Measurements from ENCODE around the gene AMY2B.
A peak's percentile ranks its signal among the peaks of the same experiment; 100 is the strongest.
"Not testable (repeated sequence)": the region's sequence is repeated elsewhere in the genome, so short reads cannot be mapped to it uniquely, and the experiment has no call there.

The AMY2B gene

GRCh38 chr1:103571289-103571688 lies at the start of gene AMY2B:
Gene AMY2B, plus strand, starts transcription at chr1:103571589. Its CDS starts 14 bp downstream, at chr1:103571603.
- in situ Hi-C loops (cut with HindIII; ENCODE audit: low sequenced_read_pairs); H3K4me3 ChIP-seq (ENCODE audit: low read depth, low read length); DNase-seq (ENCODE audit: low read depth, low spot score): not testable (repeated sequence)

GRCh38 chr1:103523346-103523745 lies 48.0 kb upstream of the AMY2B start:
- in situ Hi-C loops (cut with HindIII; ENCODE audit: low sequenced_read_pairs) = no loop called here
- TF ChIP-seq CTCF (IDR thresholded peaks at IDR 0.05; ENCODE audit: low read depth, low read length) = no peak
- H3K4me3 ChIP-seq (ENCODE audit: low read depth, low read length) = no peak overlapping the region
- no peak for DNase-seq (ENCODE audit: low read depth, low spot score)

GRCh38 chr1:103525114-103525606 lies 46.2 kb upstream of the AMY2B start:
- peak; percentile 60 for DNase-seq (ENCODE audit: low read depth, low spot score)
- TF ChIP-seq CTCF (IDR thresholded peaks at IDR 0.05; ENCODE audit: low read depth, low read length) = no peak
- in situ Hi-C loops (cut with HindIII; ENCODE audit: low sequenced_read_pairs) = no loop called here
- peak overlapping the region; percentile 31 for H3K4me3 ChIP-seq (ENCODE audit: low read depth, low read length)

GRCh38 chr1:103525607-103526507 lies 45.5 kb upstream of the AMY2B start, which contains the start of gene RNPC3:
Gene RNPC3, plus strand, starts transcription at chr1:103525699. Its CDS starts 372 bp downstream, at chr1:103526071.
- H3K4me3 ChIP-seq (ENCODE audit: low read depth, low read length) = peak within 1 kb of the TSS; percentile 77
- in situ Hi-C loops (cut with HindIII; ENCODE audit: low sequenced_read_pairs) = no loop called here
- DNase-seq (ENCODE audit: low read depth, low spot score) = peak; percentile 93
- TF ChIP-seq CTCF (IDR thresholded peaks at IDR 0.05; ENCODE audit: low read depth, low read length) = no peak

- no peak overlapping the region for H3K4me3 ChIP-seq (ENCODE audit: low read depth, low read length)
- DNase-seq (ENCODE audit: low read depth, low spot score) = no peak
- TF ChIP-seq CTCF (IDR thresholded peaks at IDR 0.05; ENCODE audit: low read depth, low read length) = no peak
- in situ Hi-C loops (cut with HindIII; ENCODE audit: low sequenced_read_pairs) = no loop called here
Measured at GRCh38 chr1:103527331-103527730, 44.1 kb upstream of the AMY2B start.

GRCh38 chr1:103529746-103530145 lies 41.6 kb upstream of the AMY2B start:
- DNase-seq (ENCODE audit: low read depth, low spot score) = peak; percentile 6
- no peak for TF ChIP-seq CTCF (IDR thresholded peaks at IDR 0.05; ENCODE audit: low read depth, low read length)
- H3K4me3 ChIP-seq (ENCODE audit: low read depth, low read length) = no peak overlapping the region
- in situ Hi-C loops (cut with HindIII; ENCODE audit: low sequenced_read_pairs) = no loop called here

GRCh38 chr1:103538226-103538625 lies 33.2 kb upstream of the AMY2B start:
- no peak for DNase-seq (ENCODE audit: low read depth, low spot score)
- no peak overlapping the region for H3K4me3 ChIP-seq (ENCODE audit: low read depth, low read length)
- in situ Hi-C loops (cut with HindIII; ENCODE audit: low sequenced_read_pairs) = no loop called here
- no peak for TF ChIP-seq CTCF (IDR thresholded peaks at IDR 0.05; ENCODE audit: low read depth, low read length)

Measured in astrocyte of the spinal cord (primary cell).